Mesenteric fat pad (tissue), 1 donor: Measurements from ENCODE around the gene GPR89A. TPM values are rescaled to one million over a fixed set of nuclear protein-coding genes. Genes with fewer than 3 reads are reported as not detected.
"Not testable (repeated sequence)": the region's sequence is repeated elsewhere in the genome, so short reads cannot be mapped to it uniquely, and the experiment has no call there.

Experiments
- DNase-seq: peaks from one replicate; pipeline ENCODE4 v3.0.0-alpha.2; 2020; ENCODE audit warnings: low spot score
- long read RNA-seq: library from polyadenylated mRNA; unstranded; transcript quantifications from one replicate; pipeline ENCODE4 v2.0.0, GENCODE V29; 2020
- total RNA-seq: library from RNA; stranded (reverse); fragmentation: NEBNext Ultra II Directional; extraction: Animal tissue kit (Norgen Biotek cat#: 25700); gene quantifications from one replicate; pipeline ENCODE4 v1.2.1, GENCODE V29; 2021
- donor health status: DM: yes; HTN: yes; CAD: no.

GPR89A gene
- total RNA-seq, result 13.1 TPM
- long read RNA-seq, transcript GPR89A-201 (14 exons, 2,120 nt), result major isoform, 26 of 36 reads
- long read RNA-seq, partial matches to known transcripts, result 4 of 36 reads
- long read RNA-seq, other reads (novel, unspliced or antisense), result 4 of 36 reads

- DNase-seq, result peak; percentile 97
Observed at GRCh38 chr1:145607833-145608733, at the start of gene GPR89A. GPR89A (plus strand) TSS chr1:145607988; CDS start chr1:145608134, 146 bp downstream.

- DNase-seq, result not testable (repeated sequence)
Observed at GRCh38 chr1:145586820-145587219, 21.0 kb upstream of the GPR89A start.

DNA sequence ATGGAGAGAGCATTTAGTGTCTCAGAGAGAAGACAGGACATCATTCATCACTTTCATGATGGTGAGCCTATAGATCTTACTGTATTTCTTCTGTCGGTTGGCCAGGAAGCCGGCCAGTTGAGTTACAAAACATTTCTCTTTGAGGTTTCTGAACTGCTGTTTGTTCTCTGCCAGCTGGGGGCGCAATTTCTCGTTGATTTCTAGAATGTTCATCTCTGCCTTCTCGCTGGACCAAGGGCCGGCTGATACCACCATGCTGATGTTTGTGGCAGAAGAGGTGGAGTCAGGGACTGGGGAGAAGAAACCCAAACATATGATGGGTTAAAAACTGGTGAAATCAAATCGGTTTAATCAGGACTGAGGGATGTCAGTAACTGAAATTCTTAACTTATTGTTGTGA, 17.0 kb upstream of the GPR89A start:
- DNase-seq, result not testable (repeated sequence)

DNA sequence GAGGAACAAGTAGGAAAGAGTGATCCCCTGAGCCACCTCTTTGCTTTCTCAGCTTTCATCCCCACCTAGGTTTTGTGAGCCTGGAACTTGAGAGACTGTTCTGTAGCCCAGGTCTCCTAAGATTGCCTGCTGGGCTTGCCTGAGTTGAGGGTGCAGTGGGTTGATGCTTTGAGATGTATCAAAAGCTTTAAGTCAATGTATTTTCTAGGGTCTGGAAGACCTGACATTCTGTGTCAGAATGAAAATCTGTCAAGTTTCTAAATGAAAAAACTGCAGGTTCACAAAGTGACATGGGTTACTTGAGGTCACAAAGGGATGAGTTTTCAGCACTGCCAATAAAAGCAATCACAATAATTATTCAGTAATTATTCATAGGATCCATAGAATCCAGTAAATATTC, 15.4 kb upstream of the GPR89A start:
- DNase-seq, result not testable (repeated sequence)

GRCh38 chr1:145595421-145595820, 12.4 kb upstream of the GPR89A start:
- not testable (repeated sequence) for DNase-seq

DNA sequence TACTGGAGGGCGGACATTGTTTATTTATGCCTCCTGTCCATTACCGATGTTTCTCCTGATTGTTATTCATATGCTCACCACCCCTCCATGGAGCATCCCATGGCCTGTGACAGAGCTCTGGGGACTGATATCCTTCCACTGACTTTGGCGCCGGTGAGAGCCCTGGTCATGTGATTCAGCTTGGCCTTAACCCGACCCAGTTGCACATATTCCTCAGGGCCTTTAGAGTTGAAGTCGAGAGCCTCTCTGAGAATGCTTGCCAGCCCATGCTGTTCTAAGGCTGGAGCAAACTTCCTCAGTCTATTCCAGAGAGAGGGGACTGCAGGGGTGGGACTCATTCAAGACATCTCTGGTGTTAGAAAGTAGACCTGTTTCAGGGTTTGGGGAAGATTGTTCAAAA, 11.6 kb upstream of the GPR89A start:
- DNase-seq, result not testable (repeated sequence)

GRCh38 chr1:145599426-145599825, 8.4 kb upstream of the GPR89A start:
- not testable (repeated sequence) for DNase-seq

GRCh38 chr1:145601593-145601992, 6.2 kb upstream of the GPR89A start:
- DNase-seq, result no peak

GRCh38 chr1:145606840-145607239, 948 bp upstream of the GPR89A start:
- DNase-seq, result not testable (repeated sequence)

DNA sequence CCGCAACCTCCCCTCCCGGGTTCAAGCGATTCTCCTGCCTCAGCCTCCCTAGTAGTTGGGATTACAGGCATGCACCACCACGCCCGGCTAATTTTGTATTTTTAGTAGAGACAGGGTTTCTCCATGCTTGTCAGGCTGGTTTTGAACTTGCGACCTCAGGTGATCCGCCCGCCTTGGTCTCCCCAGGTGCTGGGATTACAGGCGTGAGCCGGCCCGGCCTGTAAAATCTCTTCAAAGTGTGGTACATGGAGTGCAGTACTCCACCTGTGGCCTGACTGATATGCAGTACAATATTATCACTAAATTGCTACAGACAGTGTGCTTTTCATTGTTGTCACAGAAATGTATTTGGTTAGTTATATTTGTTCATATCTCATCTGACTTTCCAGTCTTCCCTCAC, 499 bp upstream of the GPR89A start:
- not testable (repeated sequence) for DNase-seq

GRCh38 chr1:145610744-145611143, 3.0 kb downstream of the GPR89A start:
- not testable (repeated sequence) for DNase-seq

DNA sequence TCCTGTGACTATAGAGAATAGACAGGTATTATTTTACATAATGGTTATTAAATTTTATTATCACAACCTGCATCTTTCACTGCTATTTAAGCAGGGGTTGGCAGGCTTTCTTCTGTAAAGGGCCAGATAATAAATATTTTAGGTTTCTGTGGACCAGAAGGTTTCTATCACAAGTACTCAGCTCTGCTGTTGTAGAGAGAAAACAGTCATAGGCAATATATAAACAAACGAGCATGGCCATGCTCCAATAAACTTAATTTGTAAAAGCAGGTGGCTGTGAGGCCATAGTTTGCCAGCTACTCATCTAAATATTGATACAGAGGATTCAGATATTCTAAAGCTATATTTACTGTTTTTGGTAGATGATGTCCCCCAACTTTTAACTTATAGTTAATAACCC, 12.3 kb downstream of the GPR89A start:
- not testable (repeated sequence) for DNase-seq

- not testable (repeated sequence) for DNase-seq
Observed at GRCh38 chr1:145622177-145622576, 14.4 kb downstream of the GPR89A start.

DNA sequence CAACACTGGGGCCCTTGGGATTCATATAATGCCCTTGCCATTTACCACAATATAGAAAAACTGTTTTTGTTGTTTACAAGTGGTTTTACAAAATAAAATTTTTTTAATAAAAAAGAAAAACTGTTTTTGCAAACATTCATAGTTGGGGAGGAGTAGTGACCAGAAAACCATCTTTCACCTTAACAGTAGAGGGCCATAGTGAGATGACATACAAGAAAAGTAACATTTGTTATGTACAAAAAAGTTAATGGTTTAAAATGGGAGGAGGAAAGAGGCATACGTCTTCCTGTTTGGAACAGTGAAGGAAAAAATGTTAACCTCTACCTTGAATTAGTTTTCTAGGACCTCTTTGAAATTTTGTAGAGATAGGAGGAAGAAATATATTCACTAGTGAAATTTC, 28.4 kb downstream of the GPR89A start:
- DNase-seq, result not testable (repeated sequence)

DNA sequence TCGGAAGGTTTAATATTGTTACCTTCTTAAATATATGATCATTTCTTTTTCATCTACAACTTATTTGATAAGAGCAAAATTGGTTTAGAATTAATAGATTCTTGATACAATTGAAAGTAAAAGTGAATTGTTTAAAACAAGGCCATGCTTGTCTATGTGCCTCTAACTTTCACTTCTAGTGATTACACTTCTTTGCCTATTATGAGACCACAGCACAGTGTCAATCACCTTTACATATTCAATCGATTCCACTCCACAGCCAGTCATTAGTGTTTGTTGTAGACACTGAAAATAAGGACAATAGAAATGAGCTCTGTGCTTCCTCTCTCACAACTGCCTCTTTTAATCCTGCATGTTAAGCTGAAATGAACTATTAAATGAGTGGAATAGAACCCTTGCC, 34.1 kb downstream of the GPR89A start:
- not testable (repeated sequence) for DNase-seq

- DNase-seq, result not testable (repeated sequence)
Observed at GRCh38 chr1:145643990-145644389, 36.2 kb downstream of the GPR89A start.

DNA sequence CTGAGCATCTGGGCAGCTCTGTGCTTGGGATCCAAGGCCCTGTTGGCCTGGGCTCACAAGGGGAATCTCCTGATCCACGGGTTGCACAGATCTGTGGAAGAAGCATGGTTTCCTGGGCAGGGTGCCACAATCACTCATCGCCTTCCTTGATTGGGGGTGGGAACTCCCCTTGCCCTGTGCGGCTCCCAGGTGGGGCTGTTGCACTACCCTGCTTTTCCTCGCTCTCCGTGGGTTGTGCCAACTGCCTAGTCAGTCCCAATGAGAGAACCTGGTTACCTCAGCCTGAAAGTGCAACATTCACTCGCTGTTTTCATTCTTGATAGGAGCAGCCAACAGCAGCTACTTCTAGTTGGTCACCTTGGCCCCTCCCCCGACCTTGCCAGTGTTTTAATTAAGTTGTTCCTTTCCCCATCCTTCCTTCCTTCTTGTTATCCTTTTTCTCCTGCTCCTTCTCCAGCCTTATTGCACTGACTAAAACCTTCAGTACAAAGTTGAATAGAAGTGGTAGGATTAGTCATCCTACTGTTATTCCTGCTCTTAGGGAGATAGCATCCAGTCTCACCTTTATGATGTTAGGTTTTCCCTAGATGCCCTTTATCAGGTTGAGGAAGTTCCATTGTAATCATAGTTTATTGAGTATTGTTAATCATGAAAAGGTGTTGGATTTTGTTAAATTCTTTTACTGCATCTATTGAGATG, 48.6 kb downstream of the GPR89A start:
- DNase-seq, result not testable (repeated sequence)

GRCh38 chr1:145662502-145662901, 54.7 kb downstream of the GPR89A start:
- not testable (repeated sequence) for DNase-seq

DNA sequence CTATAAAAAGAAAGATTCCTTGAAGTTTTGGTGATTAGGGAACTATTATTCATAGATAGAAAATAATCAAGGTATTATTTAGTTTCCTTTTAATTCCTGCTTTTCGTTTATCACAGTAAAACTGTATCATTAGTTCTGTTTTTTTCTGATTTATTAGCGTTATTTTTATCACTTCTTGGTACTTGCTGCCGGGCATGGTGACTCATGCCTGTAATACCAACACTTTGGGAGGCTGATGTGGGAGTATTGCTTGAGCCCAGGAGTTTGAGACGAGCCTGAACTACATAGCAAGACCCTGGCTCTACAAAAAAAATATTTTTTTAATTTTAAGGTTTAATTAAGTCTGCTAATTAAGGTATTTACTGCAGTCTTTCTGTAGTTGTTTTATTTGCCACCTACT, 57.2 kb downstream of the GPR89A start:
- DNase-seq, result not testable (repeated sequence)

DNA sequence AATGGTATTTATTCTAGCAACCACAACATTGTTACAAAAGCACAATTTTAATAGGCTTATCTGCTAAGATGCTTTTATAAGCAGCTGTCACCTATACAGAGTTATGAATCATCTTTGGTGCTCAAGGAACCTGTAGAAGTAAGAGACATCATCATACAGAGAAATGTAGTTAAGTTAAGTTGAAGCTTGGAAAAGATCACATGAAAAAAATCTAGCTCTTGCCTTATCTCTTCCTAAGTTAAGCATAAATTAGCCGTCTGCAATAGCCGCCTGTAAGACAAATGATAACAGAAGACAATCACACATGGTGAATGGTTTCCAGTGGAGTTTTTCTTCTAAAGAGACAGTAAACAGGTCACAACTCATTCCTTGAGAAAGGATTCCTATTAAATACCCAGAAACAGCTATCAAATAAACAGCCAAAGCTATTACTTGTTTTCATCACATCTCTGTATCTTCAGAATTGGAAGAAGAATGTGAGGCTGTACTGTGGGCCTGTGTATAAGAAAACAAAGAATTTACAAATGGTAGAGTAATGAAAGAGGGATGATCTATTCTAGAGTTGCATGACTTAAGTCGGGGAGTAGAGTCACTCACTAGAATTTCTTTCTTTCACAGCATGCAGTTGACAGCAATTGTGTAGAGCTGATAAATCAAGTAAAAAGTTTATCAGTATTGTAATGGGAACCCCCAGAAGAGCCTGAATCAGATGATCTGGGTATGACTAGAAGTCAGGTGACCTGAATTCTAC, 63.4 kb downstream of the GPR89A start:
- DNase-seq, result not testable (repeated sequence)

GRCh38 chr1:145673217-145673616, 65.4 kb downstream of the GPR89A start:
- not testable (repeated sequence) for DNase-seq
